EL (cell line): ENCODE results near the gene ITGAE.

ENCODE experiments used
- DNase-seq: peaks from one replicate; pipeline ENCODE4 v3.0.0-alpha.2; 2016

Gene ITGAE

DNA sequence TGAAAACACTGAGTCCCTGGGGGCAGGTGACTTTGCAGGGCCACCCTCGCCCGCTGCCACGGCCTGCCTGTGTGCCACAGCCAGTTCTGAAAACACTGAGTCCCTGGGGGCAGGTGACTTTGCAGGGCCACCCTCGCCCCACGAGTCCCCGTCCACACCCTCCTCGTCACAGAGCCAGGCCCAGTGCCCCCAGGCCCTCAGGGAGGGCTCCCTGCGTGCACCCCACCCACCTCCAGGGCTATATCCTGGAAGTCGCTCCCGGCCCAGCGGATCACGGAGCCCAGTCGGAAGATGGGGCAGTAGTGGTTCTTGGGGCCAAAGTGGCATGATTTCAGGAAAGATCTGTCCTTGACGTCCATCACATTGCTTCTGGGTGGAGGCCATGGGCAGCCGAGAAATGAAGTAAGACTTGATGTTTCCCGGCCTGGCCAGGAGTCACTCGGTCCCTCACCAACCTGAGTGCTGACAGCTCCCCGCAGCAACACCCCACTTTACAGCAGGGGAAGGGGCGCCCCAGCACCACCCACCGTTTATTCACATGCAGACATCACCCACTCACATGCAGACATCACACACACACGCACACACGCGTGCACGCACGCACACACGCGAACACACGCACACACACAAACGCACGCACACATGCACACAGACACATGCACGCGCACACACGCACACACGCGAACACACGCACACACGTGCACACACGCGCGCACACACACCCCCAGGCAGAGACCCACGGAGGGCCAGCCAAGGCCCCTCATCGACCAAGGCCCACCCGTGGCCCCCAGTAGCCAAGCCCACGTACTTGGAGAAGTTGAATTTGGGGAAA lies 111.5 kb downstream of the ITGAE start:
- no peak for DNase-seq

DNA sequence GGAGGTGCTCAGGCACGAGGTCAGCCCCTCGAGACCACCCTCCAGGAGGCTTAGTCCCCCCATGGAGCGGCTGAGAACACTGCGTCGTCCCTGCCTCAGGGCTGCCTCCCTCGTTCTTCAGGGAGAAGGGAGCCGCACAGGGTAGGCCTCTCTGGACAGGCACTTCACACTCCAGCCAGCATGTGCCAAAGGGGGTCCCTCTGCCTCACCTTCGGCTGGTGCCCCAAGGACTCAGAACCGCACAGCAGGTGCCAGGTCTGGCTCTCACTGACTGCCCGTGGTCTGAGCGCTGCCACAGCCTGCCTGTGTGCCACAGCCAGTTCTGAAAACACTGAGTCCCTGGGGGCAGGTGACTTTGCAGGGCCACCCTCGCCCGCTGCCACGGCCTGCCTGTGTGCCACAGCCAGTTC lies 112.1 kb downstream of the ITGAE start:
- DNase-seq, result no peak

DNA sequence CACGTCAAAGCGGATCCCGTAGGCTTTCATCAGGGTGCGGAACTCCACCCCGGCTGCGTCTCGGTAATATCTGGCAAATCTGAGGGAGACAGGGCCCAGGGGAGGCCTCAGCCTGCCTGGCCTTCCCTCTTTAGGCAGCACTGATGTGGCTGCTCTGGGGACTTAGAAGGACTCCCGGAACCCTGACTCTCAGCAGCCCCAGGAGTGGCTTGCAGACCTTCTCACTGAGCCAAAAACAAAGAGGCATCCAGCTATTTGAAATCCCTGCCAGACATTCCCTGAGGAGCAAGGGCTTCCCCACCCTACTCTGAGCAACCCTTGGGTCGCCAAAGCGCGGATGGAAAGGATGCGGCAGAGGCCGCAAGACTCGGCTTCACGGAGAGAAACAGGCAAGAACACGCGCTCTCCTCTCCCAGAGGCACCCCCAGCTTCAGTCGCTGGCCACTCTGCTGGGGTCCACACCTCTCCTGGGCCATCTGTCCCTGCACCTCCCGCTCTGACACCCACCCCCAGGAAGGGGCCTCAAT lies 112.9 kb downstream of the ITGAE start:
- DNase-seq, result no peak

DNA sequence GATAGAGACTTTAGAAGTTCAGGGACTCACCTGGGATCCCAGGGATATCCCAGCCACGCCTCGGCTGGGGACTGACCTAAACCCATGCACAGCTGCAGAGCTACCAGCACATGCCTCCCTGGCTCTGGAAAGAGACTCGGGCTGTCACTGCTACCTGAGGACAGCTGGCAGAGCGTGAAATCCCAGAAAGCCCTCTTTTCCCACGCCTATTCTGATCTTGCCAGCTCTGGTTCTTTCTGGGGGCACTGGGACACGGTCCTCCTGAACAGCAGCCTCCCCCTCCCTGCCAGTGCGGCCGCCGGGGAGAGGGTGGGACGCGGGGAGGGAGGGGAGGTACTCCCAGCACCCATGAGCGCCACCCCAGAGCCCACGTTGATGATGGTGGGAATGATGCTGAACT lies 115.8 kb downstream of the ITGAE start:
- DNase-seq, result no peak

DNA sequence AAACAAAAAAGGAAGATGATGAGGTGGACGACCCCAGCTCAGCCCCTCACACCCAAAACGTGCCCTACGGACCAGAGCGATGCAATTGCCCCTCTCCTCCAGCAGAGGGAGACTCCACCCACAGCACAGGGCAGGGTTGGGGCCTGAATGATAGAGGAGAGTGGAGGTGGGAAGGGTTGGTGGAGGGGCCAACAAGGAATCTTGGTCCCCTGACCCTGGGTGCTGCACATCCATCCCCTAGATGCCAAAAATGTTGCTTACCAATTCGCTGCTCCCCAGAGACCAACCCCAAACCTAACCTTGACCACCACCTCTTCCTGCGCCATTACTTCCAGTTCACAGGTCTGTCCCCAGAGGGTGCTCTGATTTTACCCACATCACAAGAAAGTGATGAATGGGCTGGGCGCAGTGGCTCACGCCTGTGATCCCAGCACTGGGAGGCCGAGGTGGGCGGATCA lies 117.9 kb downstream of the ITGAE start:
- peak; percentile 47 for DNase-seq

DNA sequence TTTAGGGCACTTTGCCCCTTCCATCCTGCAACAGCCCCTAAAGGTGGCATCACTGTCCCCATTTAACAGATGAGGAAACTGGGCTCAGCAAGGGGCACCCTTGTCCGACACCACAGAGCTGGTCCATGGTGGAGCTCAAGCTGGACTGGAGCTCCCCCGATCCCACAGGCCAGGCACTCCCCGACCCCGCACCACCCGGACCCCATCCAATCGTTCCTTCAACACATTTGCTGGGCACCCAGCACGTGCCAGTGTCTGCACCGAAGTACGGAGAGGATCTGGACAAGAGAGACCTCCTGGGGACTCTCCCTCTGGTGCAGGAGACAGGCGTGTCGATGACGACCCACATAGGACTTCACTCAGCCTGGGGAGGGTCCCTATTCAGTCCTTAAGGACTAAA lies 119.0 kb downstream of the ITGAE start:
- no peak for DNase-seq

DNA sequence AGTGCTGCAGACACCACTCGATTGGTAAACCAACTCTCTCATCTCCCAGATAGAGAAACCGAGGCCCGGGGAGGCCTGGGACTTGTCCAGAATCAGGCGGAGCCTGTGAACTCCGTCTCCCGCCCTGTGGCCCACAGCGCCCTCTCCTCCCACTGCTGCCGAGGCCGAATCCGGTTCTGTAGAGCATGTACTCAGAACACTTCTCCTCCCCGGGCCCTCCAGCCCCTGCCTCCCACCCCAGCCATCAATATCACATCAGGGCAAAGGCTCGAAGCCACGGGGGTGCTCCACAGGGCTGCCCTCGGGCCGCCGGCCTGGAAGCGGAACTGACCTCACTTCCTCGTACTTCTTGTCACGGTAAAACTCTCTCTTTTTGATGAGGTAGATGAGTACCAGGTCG lies 119.4 kb downstream of the ITGAE start:
- DNase-seq, result no peak

DNA sequence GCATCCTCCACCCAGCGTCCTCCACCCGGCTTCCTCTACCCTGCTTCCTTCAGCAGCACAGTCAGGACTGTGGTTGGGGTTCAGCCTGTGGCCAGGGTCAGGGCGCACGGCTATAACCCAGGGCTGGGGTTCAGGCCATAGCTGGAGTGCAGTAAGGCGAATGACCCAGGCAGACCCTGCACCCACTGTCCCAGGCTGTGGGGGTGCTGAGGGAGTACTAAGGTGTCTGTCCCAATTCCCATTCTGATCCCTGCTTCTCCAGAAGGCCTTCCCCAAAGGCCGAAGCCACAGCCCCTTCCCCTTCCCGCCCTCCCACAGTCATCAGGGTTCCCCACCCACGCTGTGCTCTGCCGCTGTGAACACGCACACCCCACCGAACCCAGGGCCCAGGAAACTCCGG lies 119.9 kb downstream of the ITGAE start:
- DNase-seq, result no peak

DNA sequence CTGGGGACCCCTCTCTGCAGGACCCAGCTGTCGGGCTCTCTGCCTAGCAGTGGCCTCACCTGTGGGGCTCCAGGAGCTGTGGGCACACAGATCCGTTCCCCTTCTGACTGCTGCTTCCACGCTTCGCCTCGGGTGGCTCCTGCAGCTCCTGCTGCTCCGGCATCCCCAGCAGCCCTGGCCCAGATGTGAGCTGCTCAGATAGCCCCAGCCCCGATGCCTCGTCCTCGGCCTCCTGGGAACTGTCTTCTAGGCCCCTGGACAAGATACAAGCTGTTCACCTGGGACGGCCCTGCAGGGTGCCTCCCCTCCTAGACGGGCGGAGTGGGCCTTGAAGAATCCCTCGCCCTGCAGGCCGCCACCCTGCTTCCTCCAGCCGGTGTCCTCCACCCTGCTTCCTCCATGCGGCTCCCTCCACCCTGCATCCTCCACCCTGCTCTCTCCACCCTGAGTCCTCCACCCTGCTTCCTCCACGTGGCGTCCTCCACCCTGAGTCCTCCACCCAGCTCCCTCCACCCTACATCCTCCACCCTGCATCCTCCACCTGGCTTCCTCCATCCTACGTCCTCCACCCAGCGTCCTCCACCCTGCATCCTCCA lies 121.4 kb downstream of the ITGAE start:
- no peak for DNase-seq

DNA sequence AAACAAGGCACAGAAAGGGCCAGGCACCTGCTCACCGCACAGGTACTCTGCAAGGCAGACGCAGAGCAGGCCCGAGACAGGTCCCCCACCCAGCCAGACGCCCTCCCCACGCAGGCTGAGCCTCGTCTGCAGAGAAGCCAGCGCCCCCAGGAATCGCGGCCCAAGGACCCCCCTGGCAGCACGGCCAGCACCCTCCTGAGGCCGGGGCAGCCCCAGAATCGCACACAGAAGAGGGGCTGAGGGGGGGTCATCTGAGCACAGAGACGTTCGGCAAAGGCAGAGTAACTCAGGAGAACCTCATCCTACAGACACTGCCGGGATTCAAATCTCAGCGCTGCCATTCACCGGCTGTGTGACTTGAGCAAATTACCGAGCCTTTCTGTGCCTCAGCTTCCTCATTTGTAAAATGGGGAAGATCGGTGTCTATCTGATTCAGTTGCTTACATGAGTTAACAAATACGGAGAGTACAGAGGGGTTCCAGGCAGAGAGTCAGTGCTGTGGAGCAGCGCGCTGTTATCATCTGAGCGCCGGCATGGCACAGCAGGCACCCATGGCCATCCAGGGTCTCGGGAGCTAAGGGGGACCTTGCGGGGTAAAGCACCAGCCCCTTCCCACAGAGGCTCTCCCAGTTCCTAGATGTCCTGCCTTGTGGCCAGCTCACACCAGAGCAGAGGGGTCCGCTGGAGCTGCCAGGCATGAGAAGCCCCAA lies 122.0 kb downstream of the ITGAE start:
- no peak for DNase-seq

DNA sequence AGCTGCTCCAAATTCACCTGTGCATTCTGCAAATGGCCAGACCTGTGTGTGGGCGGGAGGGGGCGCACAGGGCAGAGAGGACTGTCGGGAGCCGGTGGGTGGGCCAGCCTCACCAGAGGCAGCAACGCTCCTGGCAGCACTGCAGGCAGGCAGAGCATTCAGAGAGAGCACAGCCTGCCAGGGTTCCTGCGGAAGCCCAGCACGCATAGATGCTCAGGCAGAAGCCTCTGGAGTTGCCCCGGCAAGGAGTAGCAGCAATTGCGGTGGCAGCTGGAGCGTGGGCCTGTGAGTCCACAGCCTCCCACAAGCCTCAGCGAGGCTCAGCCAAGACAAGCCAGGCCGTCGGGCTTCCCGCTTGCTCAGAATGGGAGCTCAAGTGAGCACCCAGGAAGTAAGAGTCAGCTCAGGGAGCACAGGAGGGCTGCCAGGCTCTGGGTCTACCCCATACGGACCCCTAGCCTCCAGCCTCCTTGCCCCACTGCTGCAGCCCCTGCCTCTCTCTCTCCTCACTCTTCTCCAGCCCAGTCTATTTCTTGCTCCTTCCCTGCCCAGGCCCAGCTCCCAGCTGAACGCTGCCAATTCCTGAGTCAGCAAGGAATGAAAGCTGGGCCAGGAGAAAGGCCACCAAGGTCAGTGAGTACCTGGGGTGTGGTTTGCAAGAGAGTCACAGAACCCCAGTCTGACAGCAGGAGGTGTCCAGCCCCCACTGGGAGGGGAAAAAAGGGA lies 122.7 kb downstream of the ITGAE start:
- no peak for DNase-seq

DNA sequence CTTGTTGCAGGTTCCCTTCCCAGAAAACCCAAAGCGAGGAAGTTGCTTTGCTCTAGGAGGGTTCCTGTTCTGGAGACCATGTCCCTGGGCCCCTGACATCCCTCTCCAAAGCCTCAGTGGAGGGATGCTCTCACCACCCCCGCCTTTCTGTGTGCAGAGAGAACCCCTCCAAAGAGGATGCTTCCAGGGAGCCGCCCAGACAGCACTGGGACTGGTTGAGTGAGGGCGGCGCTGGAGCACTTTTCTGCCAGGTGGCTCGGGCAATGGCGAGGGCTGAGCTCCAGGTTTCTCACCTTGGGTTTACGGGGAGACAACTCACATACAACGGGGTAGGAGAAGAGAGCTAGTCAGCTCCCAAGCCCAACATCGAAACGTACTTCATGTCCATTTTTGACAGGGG lies 125.1 kb downstream of the ITGAE start:
- no peak for DNase-seq

DNA sequence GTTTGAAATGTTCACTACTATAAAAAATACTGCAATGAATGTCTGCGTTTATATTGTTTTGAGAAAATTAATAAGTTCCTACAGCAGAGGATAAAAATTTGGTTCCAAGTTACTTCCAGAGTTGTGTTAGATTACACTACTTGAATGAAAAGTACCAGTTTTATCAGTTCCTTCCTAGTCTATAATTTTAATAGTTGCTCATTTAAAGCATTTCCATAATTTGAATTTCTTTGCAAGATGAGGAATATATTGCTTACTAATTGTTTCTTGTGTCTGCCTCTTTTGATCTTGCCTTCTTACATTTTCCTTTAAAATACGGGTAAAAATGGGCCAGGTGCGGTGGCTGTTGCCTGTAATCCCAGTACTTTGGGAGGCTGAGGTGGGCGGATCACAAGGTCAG lies 128.4 kb downstream of the ITGAE start:
- DNase-seq, result no peak

DNA sequence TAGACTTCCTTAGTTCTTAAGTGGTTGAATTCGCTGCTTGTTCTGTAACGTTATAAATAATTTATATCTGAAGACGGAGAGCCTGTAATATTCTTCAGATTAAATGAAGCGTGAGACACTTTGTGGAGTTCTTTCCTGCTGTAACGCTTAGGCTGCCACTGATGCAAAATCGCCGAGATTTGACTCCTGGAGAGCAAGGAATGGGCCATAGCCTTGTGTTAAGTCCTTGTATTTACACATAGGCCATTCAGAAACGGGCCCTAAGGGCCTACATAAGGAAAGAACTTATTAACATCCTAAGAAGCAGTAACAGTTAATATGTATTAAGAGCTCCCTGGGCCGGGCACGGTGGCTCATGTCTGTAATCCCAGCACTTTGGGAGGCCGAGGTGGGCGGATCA lies 131.4 kb downstream of the ITGAE start:
- no peak for DNase-seq

DNA sequence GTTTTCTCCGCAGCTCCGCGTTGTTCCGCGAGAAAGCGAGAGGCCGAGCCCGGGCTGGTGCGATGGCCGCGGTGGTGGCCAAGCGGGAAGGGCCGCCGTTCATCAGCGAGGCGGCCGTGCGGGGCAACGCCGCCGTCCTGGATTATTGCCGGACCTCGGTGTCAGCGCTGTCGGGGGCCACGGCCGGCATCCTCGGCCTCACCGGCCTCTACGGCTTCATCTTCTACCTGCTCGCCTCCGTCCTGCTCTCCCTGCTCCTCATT lies 132.0 kb downstream of the ITGAE start:
- no peak for DNase-seq

DNA sequence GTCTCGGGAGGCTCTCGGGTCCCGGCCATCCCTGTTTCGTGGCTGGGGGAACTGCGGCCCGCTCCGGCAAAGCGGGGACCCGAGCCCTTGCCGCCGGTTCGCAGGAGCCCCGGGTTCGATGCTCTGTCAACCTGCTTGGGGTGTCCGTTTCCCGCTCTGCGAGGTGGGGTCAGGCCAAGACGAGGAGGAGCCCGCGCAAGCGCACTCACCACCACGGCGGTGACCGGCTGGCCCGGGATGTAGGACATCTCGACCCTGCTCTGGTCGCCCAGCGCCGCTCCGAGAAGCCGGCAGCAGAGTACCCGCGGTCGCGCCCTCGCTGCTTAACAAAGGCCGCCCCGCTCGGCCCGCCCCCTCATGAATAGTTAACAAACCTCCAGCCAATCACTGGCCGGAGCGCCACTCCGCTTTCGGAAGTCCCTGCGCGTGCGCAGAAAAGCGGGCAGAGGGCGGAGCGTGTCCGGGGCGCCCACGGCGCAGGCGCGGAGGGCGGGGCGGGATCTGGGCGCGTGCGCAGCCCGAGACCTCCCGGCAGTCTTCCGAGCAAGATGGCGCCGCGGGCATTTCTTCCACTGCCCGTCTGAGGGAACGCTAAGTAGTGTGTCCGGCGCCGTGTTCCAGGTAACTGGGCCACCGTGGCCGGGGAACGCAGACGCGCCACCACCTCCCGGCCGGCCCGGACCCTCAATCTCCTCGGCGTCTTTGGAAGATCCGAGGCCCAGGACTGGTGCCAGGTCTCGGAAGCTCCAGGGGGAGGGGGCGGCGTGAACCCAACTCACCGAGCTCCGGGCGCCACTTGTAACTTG lies 132.5 kb downstream of the ITGAE start, which contains the start of the genes EMC6 and TAX1BP3:
EMC6 (plus strand) TSS at position 534 of the 806 bp plus-strand sequence. CDS start 335 bp downstream, outside the sequence.
TAX1BP3 (minus strand) TSS at position 300 of the 806 bp plus-strand sequence; CDS start at position 248, 52 bp downstream.
- peak; percentile 98 for DNase-seq

DNA sequence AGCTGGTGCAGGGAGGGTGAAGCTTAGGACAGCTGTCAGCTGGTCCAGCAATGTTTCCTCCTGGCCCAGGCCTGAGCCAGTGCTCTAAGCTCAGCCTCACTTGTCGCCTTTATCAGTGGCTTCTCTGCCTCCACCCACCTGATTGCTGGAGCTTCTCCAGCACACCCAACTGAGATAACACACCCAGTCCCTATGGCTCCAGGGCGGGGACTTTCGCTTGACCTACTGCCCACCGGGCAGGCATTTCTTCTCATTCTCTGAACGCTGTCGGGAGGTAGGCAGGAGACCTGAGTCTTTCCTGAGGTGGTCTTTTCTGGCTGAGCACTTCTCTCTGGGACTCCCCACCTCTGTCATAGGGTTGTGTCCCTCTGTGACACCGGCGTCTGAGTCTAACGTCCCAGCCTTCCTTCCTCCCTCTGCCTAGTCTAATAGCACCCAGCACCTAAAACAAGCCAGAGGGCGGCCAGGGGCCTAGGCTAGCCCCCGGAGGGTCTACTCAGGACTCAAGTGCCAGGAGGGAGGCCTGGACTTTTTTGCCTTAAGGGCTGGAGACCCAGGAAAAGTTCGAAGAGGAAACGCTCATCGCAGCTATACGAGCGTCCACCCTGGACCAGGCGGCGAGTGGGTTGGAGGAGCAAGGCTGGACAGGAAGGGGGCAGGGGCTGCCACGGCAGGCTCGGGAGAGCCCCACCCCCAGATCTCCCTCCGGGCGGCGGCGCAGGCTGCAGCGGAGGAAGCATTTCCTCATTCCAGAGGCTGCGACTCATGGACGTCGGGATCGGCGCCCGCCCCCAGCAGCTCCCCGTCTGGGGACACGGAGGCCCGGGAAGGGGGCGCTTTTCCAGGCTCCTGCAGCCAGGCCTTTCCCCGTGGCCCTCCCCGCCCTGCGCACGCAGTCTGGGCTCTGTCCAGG lies 133.4 kb downstream of the ITGAE start:
- peak; percentile 96 for DNase-seq

DNA sequence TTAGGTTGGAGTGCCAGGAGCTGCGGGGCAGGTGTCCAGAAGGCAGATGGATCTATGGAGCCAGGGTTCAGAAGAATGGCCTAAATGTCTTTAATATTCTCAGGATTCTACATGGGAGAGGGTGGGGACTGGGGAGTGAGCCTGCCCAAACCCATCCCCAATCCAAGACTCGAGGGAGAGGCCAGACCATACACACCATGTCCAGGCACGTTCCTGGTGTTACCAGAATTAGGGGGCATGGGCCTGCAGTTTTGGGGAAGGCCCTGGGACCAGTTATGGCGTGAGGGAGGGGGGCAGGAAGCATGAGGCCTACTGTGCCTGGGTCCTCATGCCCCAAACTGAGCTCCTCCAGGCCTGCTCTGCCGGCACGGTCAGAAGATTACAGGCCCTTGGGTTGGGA lies 134.5 kb downstream of the ITGAE start:
- DNase-seq, result no peak

DNA sequence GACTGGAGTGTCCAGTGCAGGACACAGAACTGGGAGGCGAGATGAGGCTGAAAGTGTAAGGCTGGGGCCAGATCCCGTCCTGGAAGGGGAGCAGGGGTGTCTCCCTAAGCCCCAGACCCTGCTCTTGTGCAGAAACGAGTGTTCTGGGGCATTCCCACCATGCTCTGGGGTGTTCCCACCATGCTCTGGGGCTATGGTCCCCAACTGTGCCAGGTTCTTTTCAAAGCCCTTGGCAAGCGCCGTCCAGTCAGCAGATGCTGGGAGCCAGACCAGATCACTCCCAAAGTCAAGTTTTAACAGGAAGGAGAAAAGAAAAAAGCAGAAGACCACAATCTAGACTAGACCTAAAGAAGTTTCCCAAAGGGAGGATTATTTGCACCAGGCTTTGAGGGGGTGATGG lies 135.2 kb downstream of the ITGAE start:
- DNase-seq, result no peak
